Duodenal mucosa (tissue), 2 donors: ENCODE results near the gene UAP1L1.

ENCODE experiments used
- H3K27ac ChIP-seq: one replicate; pipeline ENCODE4 v1.7.0; 2013; ENCODE audit warnings: low read depth, low read length
- H3K27me3 ChIP-seq, 2 donors: one replicate each; pipeline ENCODE4 v1.7.0; 2013; ENCODE audit warnings: low read length in 2 of 2, control low read depth in 1 of 2; ENCODE audit not compliant: insufficient read depth in 2 of 2, control insufficient read depth in 1 of 2
- H3K36me3 ChIP-seq, 2 donors: one replicate each; pipeline ENCODE4 v1.7.0; 2013; ENCODE audit warnings: low read length in 2 of 2, control low read depth in 1 of 2; ENCODE audit not compliant: insufficient read depth in 2 of 2, control insufficient read depth in 1 of 2
- H3K4me1 ChIP-seq, 2 donors: one replicate each; pipeline ENCODE4 v1.7.0; 2013; ENCODE audit warnings: low read length in 2 of 2, control low read depth in 1 of 2; ENCODE audit not compliant: insufficient read depth in 2 of 2, control insufficient read depth in 1 of 2
- H3K4me3 ChIP-seq, 2 donors: one replicate each; pipeline ENCODE4 v1.7.0; 2013; ENCODE audit warnings: low read length in 2 of 2, low read depth in 1 of 2
- H3K9ac ChIP-seq, 2 donors: one replicate each; pipeline ENCODE4 v1.7.0; 2013; ENCODE audit warnings: low read length in 2 of 2, low read depth in 1 of 2
- H3K9me3 ChIP-seq, 2 donors: one replicate each; pipeline ENCODE4 v1.7.0; 2013; ENCODE audit warnings: low read length in 2 of 2, control low read depth in 1 of 2; ENCODE audit not compliant: control insufficient read depth in 1 of 2

The UAP1L1 gene

GRCh38 chr9:137068539-137069507 is 8.5 kb upstream of the UAP1L1 start:
- no peaks in the 10 kb centered on the region for H3K9me3 ChIP-seq
- H3K4me3 ChIP-seq = peak overlapping the region; percentile 50 to 62
- no peaks in the 10 kb centered on the region for H3K27me3 ChIP-seq
- H3K36me3 ChIP-seq = peaks cover 0 to 5% of the 10 kb centered on the region in 2 donors
- H3K9ac ChIP-seq = peak overlapping the region; percentile 39 to 44
- no peak overlapping the region for H3K27ac ChIP-seq
- peaks cover 29 to 34% of the 10 kb centered on the region in 2 donors for H3K4me1 ChIP-seq

DNA sequence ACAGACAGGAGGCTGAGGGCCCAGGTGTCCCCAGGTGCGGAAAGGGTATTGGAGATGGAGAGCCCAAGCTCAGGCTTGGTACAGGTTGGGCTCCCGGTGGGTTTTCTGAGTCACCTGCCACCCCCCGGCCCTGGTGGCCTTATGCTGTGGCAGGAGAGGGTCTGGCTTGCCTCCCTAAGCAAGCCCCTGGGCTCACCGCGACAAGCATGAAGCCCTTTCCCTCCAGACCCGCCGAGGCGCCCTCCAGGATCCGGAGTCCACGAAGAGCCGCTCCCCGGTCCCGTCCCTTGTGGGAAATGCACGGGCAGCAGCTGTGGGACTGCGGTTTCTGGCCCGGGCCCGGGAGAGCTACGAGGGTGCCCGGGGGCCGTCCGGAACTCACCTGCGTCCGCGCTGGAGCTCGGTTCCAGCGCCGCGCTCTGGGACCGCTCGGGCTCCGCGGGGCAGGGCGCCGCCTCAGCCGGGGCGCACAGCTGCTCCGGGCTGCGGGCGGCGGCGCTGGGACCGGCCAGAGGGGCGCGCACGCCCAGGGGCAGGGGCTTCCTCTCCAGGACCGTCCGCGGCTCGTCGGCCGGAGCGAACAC is 7.7 kb upstream of the UAP1L1 start:
- no peak overlapping the region for H3K27ac ChIP-seq
- peak overlapping the region in 1 of 2 donors; percentile 39 for H3K9ac ChIP-seq
- peaks cover 0 to 5% of the 10 kb centered on the region in 2 donors for H3K36me3 ChIP-seq
- peak overlapping the region; percentile 50 to 62 for H3K4me3 ChIP-seq
- H3K9me3 ChIP-seq = no peaks in the 10 kb centered on the region
- H3K4me1 ChIP-seq = peaks cover 33 to 42% of the 10 kb centered on the region in 2 donors
- H3K27me3 ChIP-seq = no peaks in the 10 kb centered on the region

GRCh38 chr9:137070201-137070905 is 7.0 kb upstream of the UAP1L1 start, which contains the start of gene SAPCD2:
Gene SAPCD2 (minus strand): TSS chr9:137070557. CDS start chr9:137070460, 97 bp downstream.
- Histone ChIP-seq H3K4me3 (peak within 1 kb of the TSS; percentile 62), H3K4me1 (peaks cover 33 to 48% of the 10 kb centered on the region in 2 donors), H3K27me3 (no peaks in the 10 kb centered on the region), H3K27ac (no peak within 1 kb of the TSS), H3K36me3 (peaks cover 0 to 3% of the 10 kb centered on the region in 2 donors), H3K9ac (peak within 1 kb of the TSS; percentile 49 to 54), H3K9me3 (no peaks in the 10 kb centered on the region)

DNA sequence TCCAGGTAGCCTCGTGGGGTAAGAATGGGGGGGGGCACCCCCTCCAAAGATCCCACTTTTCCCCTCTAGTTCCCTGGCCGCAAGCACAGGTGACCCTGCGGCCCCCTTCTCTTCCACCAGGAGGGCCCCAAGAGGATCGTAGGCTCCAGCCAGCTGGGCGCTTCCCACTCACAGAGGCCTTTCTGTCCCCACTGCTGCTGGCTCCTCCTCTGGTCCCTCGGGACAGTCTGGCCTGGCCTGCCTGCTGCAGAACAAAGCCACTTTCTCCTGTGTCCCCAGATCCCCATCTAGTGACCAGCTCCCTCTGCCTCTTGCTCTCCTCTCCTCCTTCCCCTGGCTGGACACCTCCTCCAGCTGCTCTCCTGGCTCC is 6.4 kb upstream of the UAP1L1 start:
- H3K4me1 ChIP-seq = peaks cover 33 to 48% of the 10 kb centered on the region in 2 donors
- no peak overlapping the region for H3K27ac ChIP-seq
- H3K4me3 ChIP-seq = peak overlapping the region; percentile 50 to 62
- peak overlapping the region; percentile 49 to 54 for H3K9ac ChIP-seq
- no peaks in the 10 kb centered on the region for H3K36me3 ChIP-seq
- no peaks in the 10 kb centered on the region for H3K9me3 ChIP-seq
- H3K27me3 ChIP-seq = no peaks in the 10 kb centered on the region

DNA sequence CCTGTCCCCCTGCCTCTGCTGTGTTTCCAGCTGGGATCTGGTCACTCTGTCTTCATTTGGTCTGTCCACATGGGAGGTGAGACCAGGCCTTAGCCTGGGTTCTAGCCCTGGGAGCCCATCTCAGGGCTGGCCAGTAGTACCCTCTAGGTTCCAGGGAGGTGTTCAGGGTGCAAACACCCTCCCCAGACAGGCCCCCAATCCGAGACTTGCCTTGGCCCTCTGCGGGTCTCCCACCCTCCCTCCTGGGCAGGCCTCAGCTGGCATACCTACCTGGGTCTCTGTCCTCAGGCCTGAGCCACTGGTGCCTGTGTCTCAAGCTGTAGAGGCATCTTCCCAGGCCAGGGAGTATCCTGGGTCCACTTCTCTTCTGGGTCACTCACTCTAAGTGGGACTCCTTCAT is 6.0 kb upstream of the UAP1L1 start:
- Histone ChIP-seq H3K9ac (peak overlapping the region; percentile 49 to 54), H3K4me1 (peaks cover 33 to 48% of the 10 kb centered on the region in 2 donors), H3K9me3 (no peaks in the 10 kb centered on the region), H3K4me3 (peak overlapping the region; percentile 50 to 62), H3K27me3 (no peaks in the 10 kb centered on the region), H3K27ac (no peak overlapping the region), H3K36me3 (no peaks in the 10 kb centered on the region)

DNA sequence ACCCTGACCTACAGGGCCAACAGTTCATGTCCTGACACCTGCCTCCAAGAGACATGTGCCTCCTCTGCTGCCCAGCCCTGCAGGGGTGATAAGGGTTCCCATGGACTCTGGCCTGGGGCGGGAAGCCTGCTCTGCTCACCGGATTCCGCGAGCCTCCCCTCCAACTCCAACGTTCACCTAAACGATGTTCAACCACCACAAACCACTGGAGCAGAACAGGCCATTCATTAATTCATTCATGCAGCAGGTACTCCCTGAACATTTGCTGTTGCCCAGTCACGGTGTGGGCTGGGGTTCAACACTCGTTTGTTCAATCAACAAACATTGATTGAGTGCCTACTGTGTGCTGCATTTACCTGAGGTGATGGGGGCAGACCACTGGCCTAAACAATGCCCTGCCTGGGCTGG is 3.3 kb upstream of the UAP1L1 start:
- Histone ChIP-seq H3K4me1 (peaks cover 33 to 50% of the 10 kb centered on the region in 2 donors), H3K36me3 (no peaks in the 10 kb centered on the region), H3K4me3 (peak overlapping the region in 1 of 2 donors; percentile 11), H3K9ac (no peak overlapping the region), H3K27ac (no peak overlapping the region), H3K9me3 (no peaks in the 10 kb centered on the region), H3K27me3 (no peaks in the 10 kb centered on the region)

DNA sequence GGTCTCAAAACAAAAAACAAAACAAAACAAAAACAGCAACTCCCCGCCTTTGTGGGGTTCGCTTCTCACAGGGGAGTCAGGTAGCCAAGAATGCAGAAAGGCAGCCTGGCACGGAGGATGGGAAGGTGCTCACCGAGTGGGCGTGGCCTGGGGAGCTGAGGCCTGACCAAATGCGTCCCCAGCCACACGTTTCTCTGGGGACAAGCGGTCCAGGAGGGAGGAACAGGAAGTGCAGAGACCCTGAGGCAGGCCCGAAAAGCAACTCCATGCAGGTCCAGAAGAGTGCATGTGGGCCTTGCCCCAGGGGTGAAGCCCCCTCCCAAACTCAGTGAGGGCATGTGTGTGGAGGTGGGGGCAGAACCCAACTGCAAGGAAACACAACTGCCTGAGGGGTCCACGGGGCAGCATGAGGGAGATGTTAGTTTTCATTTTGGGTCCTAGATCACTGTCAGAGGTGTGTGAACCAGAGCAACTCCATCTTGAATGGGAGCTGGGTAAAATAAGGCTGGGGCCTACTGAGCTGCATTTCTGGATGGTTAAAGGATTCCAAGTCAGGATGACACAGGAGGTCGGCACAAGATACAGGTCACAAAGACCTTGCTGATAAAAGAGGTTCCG is 2.6 kb upstream of the UAP1L1 start:
- H3K27me3 ChIP-seq = no peaks in the 10 kb centered on the region
- H3K4me1 ChIP-seq = peaks cover 27 to 48% of the 10 kb centered on the region in 2 donors
- H3K4me3 ChIP-seq = no peak overlapping the region
- H3K9me3 ChIP-seq = no peaks in the 10 kb centered on the region
- peaks cover 0 to 4% of the 10 kb centered on the region in 2 donors for H3K36me3 ChIP-seq
- no peak overlapping the region for H3K27ac ChIP-seq
- no peak overlapping the region for H3K9ac ChIP-seq

DNA sequence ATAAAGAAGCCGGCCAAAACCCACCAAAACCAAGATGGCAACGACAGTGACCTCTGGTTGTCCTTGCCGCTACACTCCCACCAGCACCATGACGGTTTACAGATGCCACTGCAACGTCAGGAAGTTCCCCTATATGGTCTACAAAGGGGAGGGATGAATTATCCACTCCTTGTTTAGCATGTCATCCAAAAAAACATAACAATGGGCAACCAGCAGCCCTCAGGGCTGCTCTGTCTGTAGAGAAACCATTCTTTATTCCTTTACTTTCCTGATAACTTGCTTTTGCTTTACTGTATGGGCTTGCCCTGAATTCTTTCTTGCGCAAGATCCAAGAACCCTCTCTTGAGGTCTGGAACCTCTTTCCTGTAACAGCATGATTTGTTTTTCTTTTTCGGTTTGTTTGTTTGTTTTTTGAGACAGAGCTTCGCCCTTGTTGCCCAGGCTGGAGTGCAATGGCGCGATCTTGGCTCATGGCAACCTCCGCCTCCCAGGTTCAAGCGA is 2.0 kb upstream of the UAP1L1 start:
- Histone ChIP-seq H3K27ac (no peak overlapping the region), H3K9ac (no peak overlapping the region), H3K4me1 (peaks cover 27 to 48% of the 10 kb centered on the region in 2 donors), H3K9me3 (no peaks in the 10 kb centered on the region), H3K4me3 (no peak overlapping the region), H3K27me3 (no peaks in the 10 kb centered on the region), H3K36me3 (peaks cover 0 to 4% of the 10 kb centered on the region in 2 donors)

- Histone ChIP-seq H3K4me1 (peaks cover 21 to 40% of the 10 kb centered on the region in 2 donors), H3K4me3 (peak overlapping the region; percentile 41 to 51), H3K27ac (peak overlapping the region; percentile 27), H3K36me3 (peaks cover 3 to 5% of the 10 kb centered on the region in 2 donors), H3K9ac (peak overlapping the region in 1 of 2 donors; percentile 32), H3K9me3 (no peaks in the 10 kb centered on the region), H3K27me3 (no peaks in the 10 kb centered on the region)
These were observed 694 bp upstream of the UAP1L1 start for GRCh38 chr9:137076636-137077009.
